ENCODE data around the gene TCERG1.

DNA sequence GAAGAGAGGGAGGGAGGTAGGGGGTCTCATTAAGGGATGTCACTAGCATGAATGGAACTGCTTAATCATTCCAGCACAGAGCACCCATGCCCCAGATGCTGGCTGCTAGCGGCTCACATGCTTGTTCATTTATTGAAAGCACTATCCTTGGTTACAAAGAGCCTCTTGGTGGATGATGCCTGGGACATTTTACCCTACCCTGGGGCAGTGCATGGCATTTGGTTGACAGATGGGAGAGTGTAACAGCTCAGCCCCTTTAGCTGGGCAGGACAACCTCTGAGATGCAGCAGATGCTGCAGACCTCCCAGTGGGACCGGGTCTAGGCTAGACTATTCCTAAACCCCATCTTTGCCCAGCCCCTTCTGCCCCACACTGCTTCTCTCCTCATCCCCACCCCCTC lies 46.9 kb upstream of the TCERG1 start:
- TF ChIP-seq YY1 (IDR thresholded peaks at IDR 0.05; ENCODE audit: low read depth) (no peak), TAF1 (IDR thresholded peaks at IDR 0.05; ENCODE audit: low read depth) (no peak), FOXM1 (IDR thresholded peaks at IDR 0.05; ENCODE audit: borderline replicate concordance, low read depth) (no peak), CREB1 (IDR thresholded peaks at IDR 0.05; ENCODE audit: low read depth) (no peak), CEBPB (IDR thresholded peaks at IDR 0.05) (no peak), TEAD4 (IDR thresholded peaks at IDR 0.05) (no peak), RAD21 (IDR thresholded peaks at IDR 0.05; ENCODE audit: low read depth) (no peak), EP300 (IDR thresholded peaks at IDR 0.05; ENCODE audit: borderline replicate concordance) (no peak), MAX (IDR thresholded peaks at IDR 0.05) (no peak), TCF12 (IDR thresholded peaks at IDR 0.05; ENCODE audit: low read depth) (no peak)
- TF ChIP-seq, protein P1, sequence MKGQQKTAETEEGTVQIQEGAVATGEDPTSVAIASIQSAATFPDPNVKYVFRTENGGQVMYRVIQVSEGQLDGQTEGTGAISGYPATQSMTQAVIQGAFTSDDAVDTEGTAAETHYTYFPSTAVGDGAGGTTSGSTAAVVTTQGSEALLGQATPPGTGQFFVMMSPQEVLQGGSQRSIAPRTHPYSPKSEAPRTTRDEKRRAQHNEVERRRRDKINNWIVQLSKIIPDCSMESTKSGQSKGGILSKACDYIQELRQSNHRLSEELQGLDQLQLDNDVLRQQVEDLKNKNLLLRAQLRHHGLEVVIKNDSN (IDR thresholded peaks at IDR 0.05): no peak
- TF ChIP-seq, protein P2, sequence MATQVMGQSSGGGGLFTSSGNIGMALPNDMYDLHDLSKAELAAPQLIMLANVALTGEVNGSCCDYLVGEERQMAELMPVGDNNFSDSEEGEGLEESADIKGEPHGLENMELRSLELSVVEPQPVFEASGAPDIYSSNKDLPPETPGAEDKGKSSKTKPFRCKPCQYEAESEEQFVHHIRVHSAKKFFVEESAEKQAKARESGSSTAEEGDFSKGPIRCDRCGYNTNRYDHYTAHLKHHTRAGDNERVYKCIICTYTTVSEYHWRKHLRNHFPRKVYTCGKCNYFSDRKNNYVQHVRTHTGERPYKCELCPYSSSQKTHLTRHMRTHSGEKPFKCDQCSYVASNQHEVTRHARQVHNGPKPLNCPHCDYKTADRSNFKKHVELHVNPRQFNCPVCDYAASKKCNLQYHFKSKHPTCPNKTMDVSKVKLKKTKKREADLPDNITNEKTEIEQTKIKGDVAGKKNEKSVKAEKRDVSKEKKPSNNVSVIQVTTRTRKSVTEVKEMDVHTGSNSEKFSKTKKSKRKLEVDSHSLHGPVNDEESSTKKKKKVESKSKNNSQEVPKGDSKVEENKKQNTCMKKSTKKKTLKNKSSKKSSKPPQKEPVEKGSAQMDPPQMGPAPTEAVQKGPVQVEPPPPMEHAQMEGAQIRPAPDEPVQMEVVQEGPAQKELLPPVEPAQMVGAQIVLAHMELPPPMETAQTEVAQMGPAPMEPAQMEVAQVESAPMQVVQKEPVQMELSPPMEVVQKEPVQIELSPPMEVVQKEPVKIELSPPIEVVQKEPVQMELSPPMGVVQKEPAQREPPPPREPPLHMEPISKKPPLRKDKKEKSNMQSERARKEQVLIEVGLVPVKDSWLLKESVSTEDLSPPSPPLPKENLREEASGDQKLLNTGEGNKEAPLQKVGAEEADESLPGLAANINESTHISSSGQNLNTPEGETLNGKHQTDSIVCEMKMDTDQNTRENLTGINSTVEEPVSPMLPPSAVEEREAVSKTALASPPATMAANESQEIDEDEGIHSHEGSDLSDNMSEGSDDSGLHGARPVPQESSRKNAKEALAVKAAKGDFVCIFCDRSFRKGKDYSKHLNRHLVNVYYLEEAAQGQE (IDR thresholded peaks at IDR 0.05; ENCODE audit: low read depth): no peak

Data from Ishikawa (cell line).